HG02763 (cell line): Measurements from ENCODE around the gene PDE8B.
"Not testable (repeated sequence)": the region's sequence is repeated elsewhere in the genome, so short reads cannot be mapped to it uniquely, and the experiment has no call there.

Experiments
- ATAC-seq: cut with Tn5 transposase; IDR thresholded peaks from one replicate; pipeline ENCODE4 v1.9.1; 2021; ENCODE audit warnings: mild to moderate bottlenecking, moderate library complexity; ENCODE audit not compliant: unreplicated experiment

Gene PDE8B

DNA sequence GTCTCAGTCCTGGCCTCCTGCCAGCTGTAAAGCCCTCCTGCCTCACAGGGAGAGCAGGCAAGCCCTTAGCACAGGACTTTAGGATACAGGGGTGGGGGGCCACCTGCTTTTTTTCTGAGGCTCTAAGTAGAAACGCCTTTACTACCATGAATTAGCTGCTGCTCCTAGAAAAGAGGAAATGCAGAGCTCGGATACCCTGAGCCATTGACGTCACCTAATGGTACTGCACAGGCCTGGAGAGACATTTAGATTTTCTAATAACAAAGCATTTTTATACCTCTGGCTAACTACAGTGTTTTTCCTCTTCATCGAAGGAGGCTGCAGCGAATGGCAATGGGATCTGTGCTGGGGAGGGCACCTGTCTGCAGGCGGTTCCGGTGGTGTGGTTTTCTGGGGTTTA, 144.6 kb downstream of the PDE8B start:
- ATAC-seq, result no peak

DNA sequence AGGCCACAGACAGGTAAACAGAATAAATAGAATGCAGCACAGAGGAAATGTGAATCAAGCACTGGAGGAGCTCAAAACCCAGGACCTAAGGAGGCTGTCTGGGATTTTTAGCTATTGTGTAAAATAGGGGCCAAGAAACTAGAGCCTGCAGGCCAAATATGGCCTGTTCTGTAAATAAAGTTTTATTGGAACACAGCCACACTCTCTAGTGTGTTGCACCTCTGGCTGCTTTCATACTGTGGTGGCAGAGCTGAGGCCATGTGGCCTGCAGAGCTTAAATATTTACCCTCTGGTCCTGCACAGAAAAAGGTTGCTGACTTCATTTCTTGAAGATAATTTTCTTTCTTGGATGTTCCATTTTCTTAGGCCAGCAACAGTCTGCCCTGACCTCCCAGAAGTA, 145.3 kb downstream of the PDE8B start:
- ATAC-seq, result no peak

DNA sequence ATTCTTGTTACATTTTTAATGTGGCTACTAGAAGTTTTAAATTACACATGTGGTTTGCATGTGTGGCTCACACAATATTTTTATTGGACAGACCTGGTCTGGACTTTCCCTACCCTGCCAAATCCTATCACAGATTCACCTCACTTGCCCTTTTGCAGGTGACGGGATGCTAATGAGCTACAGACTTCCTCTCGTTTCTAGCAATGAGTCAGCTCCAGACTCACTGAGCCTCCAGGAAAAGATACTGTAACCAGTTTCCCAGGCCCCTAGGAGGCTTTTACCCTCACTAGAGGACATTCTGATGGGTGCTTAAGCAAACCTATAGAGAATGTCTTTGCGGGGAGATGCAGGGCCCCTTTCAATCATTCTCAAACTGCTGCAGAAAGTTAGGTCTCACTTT, 146.3 kb downstream of the PDE8B start:
- peak; percentile 70 for ATAC-seq

DNA sequence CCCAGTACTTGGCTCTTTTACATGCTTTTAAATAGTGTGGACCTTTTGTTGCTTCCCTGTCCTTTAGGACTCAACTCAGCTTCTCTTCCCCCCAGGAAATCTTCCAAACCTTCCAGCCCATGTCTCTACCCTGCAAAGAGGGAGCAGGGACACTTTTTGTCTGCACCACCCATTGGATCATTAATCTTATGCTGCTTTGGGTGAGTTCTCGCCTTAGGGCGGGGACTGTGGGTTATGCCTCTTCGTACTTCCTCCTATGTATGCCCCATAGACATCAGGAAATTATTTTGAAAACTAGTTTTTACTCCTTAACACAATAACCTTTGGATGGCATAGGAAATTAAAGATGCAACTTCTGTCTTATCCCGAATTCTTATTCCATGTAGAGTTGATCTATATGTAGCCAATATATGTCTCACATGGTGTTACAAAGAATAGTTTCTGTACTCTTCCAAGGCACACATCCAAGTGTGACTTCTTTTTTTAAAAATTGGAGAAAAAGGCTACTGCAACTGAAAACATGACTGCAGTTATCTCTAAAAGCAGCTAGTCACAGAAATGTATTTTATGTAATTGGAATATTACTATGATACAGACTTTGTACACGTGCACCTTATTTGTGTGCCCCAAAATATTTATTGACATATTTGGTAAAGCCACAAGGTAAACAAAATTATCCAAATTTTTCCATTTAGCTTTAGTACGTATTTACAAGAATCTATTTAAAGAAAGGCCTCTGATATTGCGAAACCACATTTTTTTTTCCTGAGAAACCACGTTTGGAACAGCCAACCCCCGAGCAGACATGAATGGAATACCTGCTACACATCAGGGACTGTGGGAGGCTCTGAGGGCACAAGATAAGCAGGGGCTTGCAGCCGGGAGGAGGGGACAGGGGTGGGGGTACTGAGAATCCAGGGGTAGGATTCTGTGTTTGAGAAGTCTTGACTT, 148.1 kb downstream of the PDE8B start:
- ATAC-seq, result no peak

DNA sequence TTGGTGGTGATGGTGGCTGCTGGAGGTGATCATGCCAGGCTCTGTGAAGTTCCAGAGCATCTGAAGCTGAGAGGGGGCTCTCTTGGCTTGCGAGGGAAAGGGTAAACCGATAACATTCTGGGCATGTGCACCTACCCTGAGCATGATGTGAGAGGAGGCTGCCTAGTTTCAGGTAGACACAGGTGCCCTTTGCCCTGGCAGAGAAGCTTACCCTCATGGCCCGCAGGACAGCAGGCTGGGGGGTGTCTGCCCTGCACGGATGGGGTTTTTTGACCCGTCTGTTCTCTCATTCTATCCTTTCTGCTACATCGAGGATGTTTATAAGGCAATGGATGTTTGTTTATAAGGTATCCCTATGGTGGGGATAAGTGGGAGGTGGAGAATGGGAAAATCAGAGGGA, 148.8 kb downstream of the PDE8B start:
- no peak for ATAC-seq

DNA sequence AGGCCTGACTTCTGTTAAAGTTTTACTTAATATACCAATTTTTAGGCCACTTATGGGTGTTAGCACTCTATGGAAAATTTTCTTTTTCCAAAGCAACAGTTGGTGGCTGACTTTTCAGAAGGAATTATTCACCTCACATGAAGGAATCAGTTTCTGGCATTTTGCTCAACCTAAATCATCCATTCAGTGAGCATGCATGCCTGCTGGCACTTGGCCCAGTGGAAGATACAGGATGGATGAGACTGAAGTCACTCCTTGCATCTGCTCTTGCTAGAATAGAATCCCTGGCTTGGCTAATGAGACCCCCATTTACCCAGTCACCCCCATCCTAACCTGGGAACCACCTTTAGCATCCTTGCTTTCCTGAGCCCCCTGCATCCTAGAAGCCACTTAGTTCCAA, 149.9 kb downstream of the PDE8B start:
- no peak for ATAC-seq

DNA sequence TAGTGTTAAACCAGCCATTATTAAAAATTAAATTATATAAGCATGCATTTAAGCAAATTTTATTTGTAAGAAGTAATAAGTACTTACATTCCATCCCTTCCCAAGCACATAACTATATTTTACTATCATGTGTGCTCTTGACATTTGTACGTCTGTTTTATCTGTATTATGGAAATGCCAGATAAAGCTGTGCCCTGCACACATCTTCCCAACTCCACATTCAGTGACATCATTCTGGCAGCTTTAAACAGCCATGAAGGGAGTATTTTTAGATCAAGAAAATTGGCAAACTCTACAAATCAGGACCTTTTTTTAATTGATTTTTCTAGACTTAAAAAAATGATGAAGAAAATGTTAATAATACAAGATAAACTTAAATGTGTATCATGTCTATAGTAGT, 150.5 kb downstream of the PDE8B start:
- ATAC-seq, result no peak

DNA sequence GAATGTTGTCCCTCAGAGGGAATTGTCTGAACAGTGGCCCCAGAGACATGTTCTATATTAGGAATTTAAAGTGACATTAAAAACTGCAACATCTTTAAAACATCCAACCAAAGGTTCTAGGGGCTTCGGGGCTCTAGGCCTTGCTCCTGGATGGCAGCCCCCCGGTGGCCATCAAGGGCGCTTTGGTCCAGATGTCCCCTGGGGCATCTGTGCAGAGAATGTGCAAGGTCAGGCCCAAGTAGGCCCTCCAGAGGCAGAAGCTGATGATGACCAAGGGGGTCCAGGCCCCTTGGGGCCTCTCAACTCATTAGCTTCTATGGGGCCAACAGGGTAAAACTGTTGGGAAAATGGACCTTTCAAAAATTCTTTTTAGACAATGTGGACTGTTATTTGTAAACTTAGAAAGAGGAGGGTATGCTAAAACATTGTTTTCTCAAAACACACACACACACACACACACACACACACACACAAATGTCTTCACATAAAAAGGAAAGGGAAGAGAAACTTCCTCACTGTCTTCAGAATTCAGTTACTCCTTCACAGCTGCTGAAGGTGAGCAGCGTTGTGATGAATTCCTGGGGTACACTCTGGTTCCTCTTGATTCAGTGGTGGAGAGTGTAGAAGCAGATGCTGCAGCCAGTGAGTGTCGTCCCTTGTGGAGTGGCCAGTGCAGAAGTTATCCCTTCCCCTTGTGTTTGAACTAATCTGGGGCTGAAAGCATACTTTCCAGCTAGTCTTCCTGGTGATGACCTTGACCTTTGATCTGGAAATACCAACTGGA, 156.4 kb downstream of the PDE8B start:
- no peak for ATAC-seq

DNA sequence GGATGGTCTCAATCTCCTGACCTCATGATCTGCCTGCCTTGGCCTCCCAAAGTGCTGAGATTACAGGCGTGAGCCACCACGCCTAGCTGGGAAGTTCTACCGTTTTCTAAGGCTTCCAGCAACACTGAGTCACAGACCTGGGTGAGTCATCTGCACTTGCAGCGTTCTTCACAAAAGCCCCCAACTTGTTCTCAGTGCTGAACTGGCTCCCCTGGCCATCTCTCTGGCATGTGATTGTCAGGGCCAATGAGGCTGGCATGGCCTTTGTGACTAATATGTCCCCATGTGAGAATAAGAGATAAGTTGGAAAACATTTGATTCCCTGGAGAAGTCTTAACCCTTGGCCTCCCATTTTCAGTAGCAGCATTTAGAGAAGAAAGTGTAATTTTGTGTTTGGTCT, 157.3 kb downstream of the PDE8B start:
- ATAC-seq, result no peak

DNA sequence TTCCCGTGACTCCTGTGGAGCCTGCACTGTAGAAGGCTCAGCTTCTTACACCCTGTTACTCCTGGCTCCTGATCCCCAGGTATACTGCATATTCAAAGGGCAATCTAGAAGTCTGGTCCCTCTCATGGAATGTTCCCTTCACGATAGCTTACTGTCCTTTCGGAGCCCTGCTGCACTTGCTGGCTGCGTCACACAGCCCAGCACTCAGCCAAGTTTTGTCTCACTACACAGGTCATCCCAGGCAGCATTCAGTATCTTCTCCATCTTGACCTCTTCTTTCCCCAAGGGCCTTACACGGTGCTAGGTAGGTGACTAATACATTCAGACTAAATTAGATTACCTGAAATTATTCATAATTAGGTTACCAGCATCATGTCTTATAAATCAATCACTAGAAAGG, 157.9 kb downstream of the PDE8B start:
- no peak for ATAC-seq

DNA sequence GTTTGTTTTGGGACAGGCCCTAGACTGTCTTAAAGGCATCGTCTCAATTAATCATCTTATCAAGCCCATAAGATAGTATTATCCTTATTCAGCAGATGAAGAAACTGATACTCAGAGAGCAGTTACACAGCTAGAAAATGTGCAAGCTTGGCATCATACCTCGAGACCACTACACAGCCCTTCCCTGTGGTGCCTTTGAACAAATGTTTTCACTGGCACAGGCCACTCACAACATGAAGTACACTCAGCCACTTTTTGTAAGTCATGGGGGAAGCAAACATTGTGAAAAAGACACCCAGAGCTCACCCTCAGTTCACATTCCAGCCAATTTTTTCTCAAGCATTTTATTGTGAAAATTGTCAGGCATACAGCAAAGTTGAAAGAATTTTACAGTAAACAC, 159.1 kb downstream of the PDE8B start:
- ATAC-seq, result no peak

DNA sequence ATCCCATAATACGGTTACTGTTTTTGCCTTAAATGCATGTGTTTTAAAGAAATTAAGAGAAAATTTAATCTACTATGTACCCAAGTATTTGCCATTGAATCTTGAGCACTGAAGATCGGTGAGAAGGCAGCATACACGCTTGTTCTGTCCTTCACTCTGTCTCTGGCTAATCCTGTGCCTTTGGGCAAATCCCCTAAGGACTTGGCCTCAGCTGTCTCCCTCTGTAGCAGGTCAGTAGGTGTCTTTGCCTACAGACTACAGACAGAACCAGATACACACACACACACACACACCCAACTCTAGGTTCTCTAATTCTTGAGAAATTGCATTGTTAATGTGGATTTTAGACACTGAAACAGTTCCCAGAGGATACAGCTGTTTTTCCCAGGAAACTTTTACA, 164.2 kb downstream of the PDE8B start:
- no peak for ATAC-seq

DNA sequence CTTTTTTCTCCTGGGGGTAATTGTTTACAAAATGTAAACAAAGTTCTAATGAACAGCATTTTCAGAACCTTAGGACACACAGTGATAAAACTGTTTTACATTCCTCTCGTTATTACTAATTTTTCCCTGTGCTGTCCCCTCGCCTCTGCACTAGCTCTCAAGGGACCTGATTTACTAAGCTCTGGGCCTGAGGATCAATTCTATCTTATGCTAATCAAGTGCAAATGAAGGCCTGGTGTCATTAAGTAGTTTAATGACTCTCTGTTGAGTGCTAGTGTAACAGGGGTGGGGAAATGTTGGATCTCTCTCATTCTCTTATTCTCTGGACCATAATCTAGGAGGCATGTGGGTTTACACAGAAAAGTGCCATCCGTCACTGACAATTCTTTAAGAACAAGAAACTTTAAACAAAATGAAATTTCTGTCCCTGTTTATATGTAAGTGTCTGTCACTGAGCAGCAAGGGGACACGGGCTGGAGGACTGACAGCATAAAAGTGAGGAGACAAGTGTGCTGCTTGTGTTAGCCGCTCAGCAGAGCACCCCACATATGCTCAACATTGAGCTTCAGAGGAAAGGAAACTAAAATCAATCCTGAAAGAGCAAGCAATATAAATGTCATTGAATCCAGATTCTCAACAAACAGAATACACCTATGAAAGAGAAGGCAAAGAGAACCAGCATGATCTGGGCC, 166.3 kb downstream of the PDE8B start:
- ATAC-seq, result no peak

DNA sequence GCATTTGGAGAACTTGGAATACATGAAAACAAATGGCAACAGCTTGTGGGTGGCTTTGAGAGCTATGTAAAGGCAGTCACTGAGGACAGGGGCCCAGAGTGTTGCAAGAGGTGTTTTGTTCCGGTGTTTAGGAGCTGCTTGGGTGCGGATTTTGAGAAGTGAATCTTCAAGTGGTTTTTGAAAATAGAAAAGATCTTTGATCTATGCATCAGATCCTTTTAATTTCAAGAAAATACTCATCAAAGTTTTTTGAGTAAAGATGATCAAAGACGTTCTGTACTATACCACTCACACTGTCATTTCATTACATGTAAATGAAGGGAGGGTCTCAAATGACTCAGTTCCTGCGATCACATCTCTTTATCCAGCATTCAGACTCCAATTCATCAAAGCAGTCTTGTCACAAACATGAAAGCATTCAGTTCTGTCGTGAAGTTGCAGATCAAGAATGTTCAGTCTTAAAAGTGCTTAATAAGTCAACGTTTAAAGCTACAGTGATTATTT, 169.1 kb downstream of the PDE8B start:
- no peak for ATAC-seq

DNA sequence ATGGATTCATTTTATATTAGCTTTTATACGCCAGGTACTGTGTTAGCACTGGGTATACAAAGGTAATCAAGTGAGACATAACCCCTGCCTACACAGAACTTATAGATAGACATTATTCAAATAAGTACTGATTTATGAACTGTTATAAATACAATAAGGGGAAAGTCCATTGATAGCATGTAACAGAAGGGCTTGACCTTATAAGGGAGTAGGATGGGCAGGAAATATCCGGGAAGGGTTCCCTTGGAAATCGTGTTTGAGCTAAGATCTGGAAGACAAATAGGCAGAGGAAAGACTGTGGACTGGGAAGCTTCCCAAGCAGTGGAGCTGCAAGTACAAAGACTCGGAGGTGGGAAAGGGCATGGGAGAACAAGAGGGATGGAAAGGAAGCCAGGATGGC, 170.2 kb downstream of the PDE8B start:
- no peak for ATAC-seq

DNA sequence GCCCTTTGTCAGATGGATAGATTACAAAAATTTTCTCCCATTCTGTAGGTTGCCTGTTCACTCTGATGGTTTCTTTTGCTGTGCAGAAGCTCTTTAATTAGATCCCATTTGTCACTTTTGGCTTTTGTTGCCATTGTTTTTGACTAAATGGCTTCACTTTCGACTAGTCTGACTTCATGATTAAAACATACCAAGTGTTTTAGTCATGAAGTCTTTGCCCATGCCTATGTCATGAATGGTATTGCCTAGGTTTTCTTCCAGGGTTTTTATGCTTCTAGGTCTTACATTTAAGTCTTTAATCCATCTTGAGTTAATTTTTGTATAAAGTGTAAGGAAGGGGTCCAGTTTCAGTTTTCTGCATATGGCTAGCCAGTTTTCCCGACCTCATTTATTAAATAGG, 172.9 kb downstream of the PDE8B start:
- not testable (repeated sequence) for ATAC-seq

DNA sequence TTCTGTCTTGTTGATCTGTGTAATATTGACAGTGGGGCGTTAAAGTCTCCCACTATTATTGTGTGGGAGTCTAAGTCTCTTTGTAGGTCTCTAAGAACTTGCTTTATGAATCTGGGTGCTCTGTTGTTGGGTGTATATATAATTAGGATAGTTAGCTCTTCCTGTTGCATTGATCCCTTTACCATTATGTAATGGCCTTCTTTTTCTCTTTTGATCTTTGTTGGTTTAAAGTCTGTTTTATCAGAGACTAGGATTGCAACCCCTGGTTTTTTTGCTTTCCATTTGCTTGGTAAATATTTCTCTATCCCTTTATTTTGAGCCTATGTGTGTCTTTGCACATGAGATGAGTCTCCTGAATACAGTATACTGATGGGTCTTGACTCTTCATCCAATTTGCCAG, 175.9 kb downstream of the PDE8B start:
- not testable (repeated sequence) for ATAC-seq

DNA sequence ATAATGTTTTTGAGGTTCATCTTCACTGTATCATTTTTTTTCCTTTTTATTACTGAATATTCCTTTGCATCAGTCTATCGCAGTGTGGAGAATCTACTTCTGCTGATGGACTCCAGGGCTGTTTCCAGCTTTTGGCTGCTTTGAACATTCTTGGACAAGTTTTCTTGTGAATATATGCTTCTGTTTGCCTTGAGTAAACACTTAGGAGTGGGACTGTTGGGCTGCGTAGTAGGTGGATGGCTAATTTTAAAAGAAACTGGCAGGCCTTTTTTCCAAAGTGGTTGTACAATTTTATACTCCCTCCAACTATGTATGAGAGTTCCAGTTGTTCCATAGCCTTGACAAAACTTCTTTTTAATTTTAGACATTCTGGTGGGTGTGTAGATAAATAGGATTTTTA, 179.3 kb downstream of the PDE8B start:
- no peak for ATAC-seq

DNA sequence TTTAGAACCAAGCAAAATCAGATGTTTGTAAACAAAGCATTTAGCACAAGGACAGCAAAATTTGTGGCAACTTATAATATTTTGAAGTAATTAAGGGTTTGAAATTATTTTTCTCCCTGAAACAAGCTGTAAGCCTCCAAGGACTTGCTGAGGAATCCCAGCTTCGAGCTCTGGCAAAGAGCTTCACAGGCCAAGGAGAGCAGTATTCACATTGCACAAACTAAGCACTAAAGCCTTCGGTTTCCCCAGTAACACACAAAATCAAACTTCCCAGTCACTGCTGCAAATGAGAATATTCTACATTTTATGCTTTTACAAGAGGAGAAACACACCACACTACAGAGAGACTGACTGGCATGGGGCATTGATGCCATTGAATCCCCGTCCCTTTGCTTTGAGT, 179.7 kb downstream of the PDE8B start:
- ATAC-seq, result no peak

DNA sequence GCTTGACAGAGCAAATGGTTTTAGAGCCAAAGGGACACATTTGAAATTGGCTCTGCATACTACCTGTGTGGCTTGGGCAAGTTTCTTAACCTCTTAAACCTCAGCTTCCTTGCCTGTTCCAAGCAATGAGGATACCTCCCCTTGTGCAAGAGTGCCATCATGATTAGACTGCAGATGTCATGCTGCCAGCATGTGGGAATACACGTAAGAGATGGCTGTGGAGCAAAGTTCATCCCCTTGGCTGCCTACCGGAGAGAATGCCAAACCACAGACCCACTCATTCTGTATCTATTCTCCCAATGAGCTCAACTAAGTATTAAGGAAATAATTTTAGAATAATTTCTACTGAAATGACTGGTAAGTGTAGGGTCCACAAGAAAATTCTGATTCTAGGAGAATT, 180.3 kb downstream of the PDE8B start:
- ATAC-seq, result no peak

DNA sequence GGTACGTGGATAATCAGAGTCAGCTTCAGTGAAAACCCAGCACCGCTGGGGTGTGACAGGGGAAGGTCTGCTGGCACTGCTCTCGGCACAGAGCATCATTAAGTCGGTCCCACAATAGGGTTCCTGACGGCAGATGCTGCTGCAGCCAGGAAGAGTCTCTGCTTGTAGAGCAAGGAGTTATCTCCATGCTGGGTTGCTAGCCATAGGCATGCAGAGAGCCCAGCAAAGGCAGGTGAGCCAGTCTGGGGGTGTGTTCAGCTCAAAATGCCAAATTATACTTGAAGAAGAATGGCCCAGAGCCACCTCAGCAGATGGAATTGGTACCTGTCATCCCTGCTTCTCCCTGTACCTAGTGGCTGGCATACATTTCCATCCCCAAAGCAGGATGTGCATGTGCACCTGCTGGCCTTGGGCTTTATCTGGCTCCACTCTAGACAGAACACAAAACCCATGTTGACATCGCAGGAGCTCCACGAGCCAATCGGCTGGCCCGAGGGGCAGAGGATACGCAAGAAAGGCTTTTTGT, 180.8 kb downstream of the PDE8B start:
- no peak for ATAC-seq
